IPS-20b (cell line): ENCODE data around the gene AKT3.

Experiments used
- H3K27ac ChIP-seq: one replicate; pipeline ENCODE4 v1.5.1; 2013; ENCODE audit warnings: low read length
- H3K27me3 ChIP-seq: 2 replicates; pipeline ENCODE4 v1.6.1; 2013; ENCODE audit warnings: mild to moderate bottlenecking, low read length, inconsistent platforms; ENCODE audit not compliant: insufficient read depth
- H3K36me3 ChIP-seq: 2 replicates; pipeline ENCODE4 v1.6.1; 2013; ENCODE audit warnings: low read depth, mild to moderate bottlenecking, inconsistent platforms, low read length, moderate library complexity; ENCODE audit not compliant: insufficient read depth
- H3K4me1 ChIP-seq: 2 replicates; pipeline ENCODE4 v1.6.1; 2013; ENCODE audit warnings: mild to moderate bottlenecking, control low read depth, inconsistent platforms, low read length, moderate library complexity; ENCODE audit not compliant: insufficient read depth
- H3K4me3 ChIP-seq: 2 replicates; pipeline ENCODE4 v1.5.1; 2013; ENCODE audit warnings: mild to moderate bottlenecking, low read length, inconsistent platforms
- H3K9ac ChIP-seq: 2 replicates; pipeline ENCODE4 v1.6.1; 2013; ENCODE audit warnings: low read depth, mild to moderate bottlenecking, inconsistent platforms, low read length, moderate library complexity
- H3K9me3 ChIP-seq: 2 replicates; pipeline ENCODE4 v1.6.1; 2013; ENCODE audit warnings: mild to moderate bottlenecking, low read depth, low read length, inconsistent platforms; ENCODE audit not compliant: insufficient read depth

Gene AKT3

GRCh38 chr1:243441601-243442000, 408.4 kb downstream of the AKT3 start:
- H3K4me1 ChIP-seq = peaks cover 11% of the 10 kb centered on the region
- H3K27me3 ChIP-seq = no peaks in the 10 kb centered on the region
- H3K9me3 ChIP-seq = no peaks in the 10 kb centered on the region
- H3K36me3 ChIP-seq = no peaks in the 10 kb centered on the region
- no peak overlapping the region for H3K4me3 ChIP-seq
- no peak overlapping the region for H3K27ac ChIP-seq
- H3K9ac ChIP-seq = no peak overlapping the region

GRCh38 chr1:243440406-243440805, 409.6 kb downstream of the AKT3 start:
- no peaks in the 10 kb centered on the region for H3K9me3 ChIP-seq
- no peak overlapping the region for H3K4me3 ChIP-seq
- no peaks in the 10 kb centered on the region for H3K27me3 ChIP-seq
- no peak overlapping the region for H3K27ac ChIP-seq
- no peak overlapping the region for H3K9ac ChIP-seq
- H3K4me1 ChIP-seq = peaks cover 11% of the 10 kb centered on the region
- H3K36me3 ChIP-seq = no peaks in the 10 kb centered on the region

GRCh38 chr1:243438815-243439214, 411.2 kb downstream of the AKT3 start:
- no peak overlapping the region for H3K9ac ChIP-seq
- no peaks in the 10 kb centered on the region for H3K9me3 ChIP-seq
- H3K36me3 ChIP-seq = no peaks in the 10 kb centered on the region
- H3K27ac ChIP-seq = no peak overlapping the region
- H3K27me3 ChIP-seq = no peaks in the 10 kb centered on the region
- no peak overlapping the region for H3K4me3 ChIP-seq
- peaks cover 11% of the 10 kb centered on the region for H3K4me1 ChIP-seq
